PC-9 (cell line): ENCODE results near the gene FBXW7. TPM values are rescaled to one million over a fixed set of nuclear protein-coding genes. Genes with fewer than 3 reads are reported as not detected.

ENCODE experiments used
- BruUV-seq: library from RNA; stranded (reverse); fragments of 400-500 nt; replicated peaks from 2 replicates; lab custom pipeline; 2021; lab: Mats Ljungman, UMichigan
- CTCF ChIA-PET: fragments of 300-600 bp; sonication (Branson Sonifier 250); formaldehyde crosslinking; loops from one replicate; lab custom pipeline; 2022; ENCODE audit warnings: antibody characterized with exemption; lab: Charles Lee
- POLR2A ChIA-PET: fragments of 300-600 bp; sonication (Branson Sonifier 250); formaldehyde crosslinking; loops from one replicate; lab custom pipeline; 2022; ENCODE audit warnings: antibody characterized with exemption; ENCODE audit not compliant: unreplicated experiment; lab: Charles Lee
- DNase-seq, 2 experiments: peaks; one replicate each; pipeline versions ENCODE4 v3.0.0 to v3.0.0-alpha.2; 2015 to 2022; ENCODE audit warnings: mixed read lengths in 1 of 2
- H2AFZ ChIP-seq: fragments of 200-600 bp; sonication (generic); 2 replicates; pipeline ENCODE4 v1.8.1; 2017; ENCODE audit warnings: antibody characterized with exemption
- H3F3A ChIP-seq: fragments of 200-600 bp; sonication (generic); 2 replicates; pipeline ENCODE4 v1.8.1; 2017; ENCODE audit warnings: antibody characterized with exemption, mild to moderate bottlenecking, low read depth; ENCODE audit not compliant: insufficient read depth
- H3K27ac ChIP-seq: fragments of 200-600 bp; sonication (generic); 2 replicates; pipeline ENCODE4 v1.6.1; 2016; ENCODE audit warnings: mixed run types
- H3K27me3 ChIP-seq: fragments of 200-600 bp; sonication (generic); 2 replicates; pipeline ENCODE4 v1.6.1; 2016; ENCODE audit warnings: low read depth, mixed run types; ENCODE audit not compliant: insufficient read depth
- H3K36me3 ChIP-seq: fragments of 200-600 bp; sonication (generic); 2 replicates; pipeline ENCODE4 v1.6.1; 2016; ENCODE audit warnings: low read depth, mixed run types
- H3K4me1 ChIP-seq: fragments of 200-600 bp; sonication (generic); replicated peaks from 2 replicates; pipeline ENCODE4 v1.6.1; 2016; ENCODE audit warnings: mixed run types; ENCODE audit not compliant: insufficient read depth
- H3K4me2 ChIP-seq: fragments of 200-600 bp; sonication (generic); 2 replicates; pipeline ENCODE4 v1.6.1; 2017; ENCODE audit warnings: mixed run types
- H3K4me3 ChIP-seq: fragments of 200-600 bp; sonication (generic); 2 replicates; pipeline ENCODE4 v1.6.1; 2016; ENCODE audit warnings: mixed run types
- H3K79me2 ChIP-seq: fragments of 200-600 bp; sonication (generic); 2 replicates; pipeline ENCODE4 v1.6.1; 2017; ENCODE audit warnings: low read depth, mixed run types
- H3K9me2 ChIP-seq: fragments of 200-600 bp; sonication (generic); 2 replicates; pipeline ENCODE4 v1.8.1; 2017; ENCODE audit warnings: mild to moderate bottlenecking; ENCODE audit not compliant: insufficient read depth
- H3K9me3 ChIP-seq: fragments of 200-600 bp; sonication (generic); 2 replicates; pipeline ENCODE4 v1.8.1; 2016; ENCODE audit warnings: low read depth; ENCODE audit not compliant: insufficient read depth
- H4K20me1 ChIP-seq: fragments of 200-600 bp; sonication (generic); 2 replicates; pipeline ENCODE4 v1.8.1; 2017; ENCODE audit not compliant: insufficient read depth
- EZH2 ChIP-seq: fragments of 200-600 bp; sonication (generic); IDR thresholded peaks from 2 replicates; pipeline ENCODE4 v1.8.0; 2017; ENCODE audit warnings: antibody characterized with exemption, low read depth
- intact Hi-C: fragments of 100-400 bp; cut with micrococcal nuclease; formaldehyde crosslinking; loops from one replicate; pipeline ENCODE4 v1.10.0; 2022; ENCODE audit not compliant: unreplicated experiment
- total RNA-seq: library from RNA; stranded (reverse); gene quantifications from 2 replicates; pipeline ENCODE4 v1.2.3, GENCODE V29; 2021
- TF ChIP-seq, protein P1 (sequence below): fragments of 200-600 bp; sonication (generic); conservative IDR thresholded peaks from 2 replicates; pipeline ENCODE4 v1.6.1; 2017; ENCODE audit warnings: mixed run types, antibody characterized with exemption, mild to moderate bottlenecking, moderate library complexity

Gene FBXW7
- total RNA-seq, 1 experiment from 2014 or later = 30.2 TPM

DNA sequence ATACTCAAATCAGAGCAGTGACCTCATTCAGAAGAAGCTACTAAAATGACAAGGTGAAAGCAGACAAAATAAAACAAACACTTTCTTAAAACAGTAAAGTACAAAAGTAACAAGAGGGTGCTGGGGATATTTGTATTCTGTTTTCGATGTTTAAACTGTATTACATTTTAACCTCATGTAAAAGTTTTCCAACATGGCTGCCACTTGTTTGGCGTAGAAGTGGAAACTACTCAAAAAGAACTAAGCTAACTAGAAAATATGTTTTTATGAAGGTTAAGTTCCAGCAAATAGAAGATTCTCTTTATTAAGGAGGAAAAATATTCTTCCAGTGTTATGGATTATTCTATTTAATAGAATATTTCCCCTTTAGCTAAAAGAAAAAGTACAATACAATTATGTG, 155.0 kb downstream of the FBXW7 start:
- H3K27ac ChIP-seq = no peak overlapping the region
- H3K9me3 ChIP-seq = no peaks in the 10 kb centered on the region
- CTCF ChIA-PET = no interaction called here
- DNase-seq = no peak
- H4K20me1 ChIP-seq = peaks cover 2% of the 10 kb centered on the region
- H3K36me3 ChIP-seq = no peaks in the 10 kb centered on the region
- no TSS peak for BruUV-seq
- POLR2A ChIA-PET = no interaction called here
- H3K79me2 ChIP-seq = 0 out of 2 replicates have a peak, but pooled peaks cover 8% of the 10 kb centered on the region
- 0 out of 2 replicates have a peak, but pooled peaks cover 3% of the 10 kb centered on the region for H3F3A ChIP-seq
- H3K27me3 ChIP-seq = no peaks in the 10 kb centered on the region
- no peaks in the 10 kb centered on the region for H3K9me2 ChIP-seq
- intact Hi-C loops = loop anchor here (10.0 kb wide), 2 partner anchors 1016 to 1266 kb away; no protein-coding TSS in a partner anchor
- no peaks in the 10 kb centered on the region for H3K4me1 ChIP-seq
- no peak overlapping the region for H3K4me2 ChIP-seq
- H3K4me3 ChIP-seq = no peak overlapping the region
- no peak for TF ChIP-seq EZH2
- TF ChIP-seq, protein P1, sequence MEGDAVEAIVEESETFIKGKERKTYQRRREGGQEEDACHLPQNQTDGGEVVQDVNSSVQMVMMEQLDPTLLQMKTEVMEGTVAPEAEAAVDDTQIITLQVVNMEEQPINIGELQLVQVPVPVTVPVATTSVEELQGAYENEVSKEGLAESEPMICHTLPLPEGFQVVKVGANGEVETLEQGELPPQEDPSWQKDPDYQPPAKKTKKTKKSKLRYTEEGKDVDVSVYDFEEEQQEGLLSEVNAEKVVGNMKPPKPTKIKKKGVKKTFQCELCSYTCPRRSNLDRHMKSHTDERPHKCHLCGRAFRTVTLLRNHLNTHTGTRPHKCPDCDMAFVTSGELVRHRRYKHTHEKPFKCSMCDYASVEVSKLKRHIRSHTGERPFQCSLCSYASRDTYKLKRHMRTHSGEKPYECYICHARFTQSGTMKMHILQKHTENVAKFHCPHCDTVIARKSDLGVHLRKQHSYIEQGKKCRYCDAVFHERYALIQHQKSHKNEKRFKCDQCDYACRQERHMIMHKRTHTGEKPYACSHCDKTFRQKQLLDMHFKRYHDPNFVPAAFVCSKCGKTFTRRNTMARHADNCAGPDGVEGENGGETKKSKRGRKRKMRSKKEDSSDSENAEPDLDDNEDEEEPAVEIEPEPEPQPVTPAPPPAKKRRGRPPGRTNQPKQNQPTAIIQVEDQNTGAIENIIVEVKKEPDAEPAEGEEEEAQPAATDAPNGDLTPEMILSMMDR = no peak
- H2AFZ ChIP-seq = no peak overlapping the region

DNA sequence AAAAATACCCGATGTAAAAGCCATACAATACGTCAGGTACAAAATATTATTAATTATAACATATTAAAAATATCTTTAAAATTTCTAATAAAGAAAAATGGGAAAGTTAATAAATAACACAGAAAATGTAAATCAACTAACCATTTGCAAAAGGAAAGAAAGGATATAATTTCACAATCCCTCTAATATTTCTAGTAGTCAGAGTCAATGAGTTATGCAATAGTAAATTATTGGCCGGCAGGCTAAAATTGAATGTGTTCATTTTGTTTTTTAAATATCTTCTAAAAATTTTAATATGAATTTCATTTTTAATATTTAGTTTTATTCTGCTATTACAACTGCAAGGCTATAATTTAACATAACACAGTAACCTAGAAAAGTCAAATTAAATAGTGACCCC, 155.7 kb downstream of the FBXW7 start:
- DNase-seq = no peak
- BruUV-seq = no TSS peak
- no peak overlapping the region for H2AFZ ChIP-seq
- TF ChIP-seq, protein P1 = no peak
- TF ChIP-seq EZH2 = no peak
- no peaks in the 10 kb centered on the region; the same call in none of the 2 replicates for H4K20me1 ChIP-seq
- H3K9me3 ChIP-seq = no peaks in the 10 kb centered on the region
- intact Hi-C loops = loop anchor here (10.0 kb wide), 2 partner anchors 1015 to 1265 kb away; no protein-coding TSS in a partner anchor
- H3K4me1 ChIP-seq = no peaks in the 10 kb centered on the region
- no peak overlapping the region for H3K4me2 ChIP-seq
- 0 out of 2 replicates have a peak, but pooled peaks cover 4% of the 10 kb centered on the region for H3K79me2 ChIP-seq
- CTCF ChIA-PET = no interaction called here
- no peaks in the 10 kb centered on the region for H3K9me2 ChIP-seq
- no peaks in the 10 kb centered on the region for H3F3A ChIP-seq
- POLR2A ChIA-PET = no interaction called here
- no peak overlapping the region for H3K27ac ChIP-seq
- no peak overlapping the region for H3K4me3 ChIP-seq
- H3K27me3 ChIP-seq = no peaks in the 10 kb centered on the region
- no peaks in the 10 kb centered on the region for H3K36me3 ChIP-seq

GRCh38 chr4:152374606-152375285, 161.1 kb downstream of the FBXW7 start:
- CTCF ChIA-PET = no interaction called here
- Histone ChIP-seq H3K9me3 (no peaks in the 10 kb centered on the region), H3K36me3 (no peaks in the 10 kb centered on the region), H3K27ac (no peak overlapping the region), H4K20me1 (peaks cover 7% of the 10 kb centered on the region), H3K4me1 (no peaks in the 10 kb centered on the region), H3F3A (no peaks in the 10 kb centered on the region), H3K9me2 (no peaks in the 10 kb centered on the region), H2AFZ (no peak overlapping the region), H3K27me3 (no peaks in the 10 kb centered on the region), H3K4me2 (no peak overlapping the region), H3K4me3 (no peak overlapping the region), H3K79me2 (no peaks in the 10 kb centered on the region)
- TF ChIP-seq, protein P1 = no peak
- no peak for TF ChIP-seq EZH2
- intact Hi-C loops = no loop called here
- POLR2A ChIA-PET = interaction anchor here (0.6 to 0.7 kb wide), 2 partner anchors 158 to 1313 kb away, joined by 3 to 5 read pairs; no protein-coding TSS in a partner anchor
- BruUV-seq = no TSS peak
- DNase-seq = no peak
